ENCODE data around the gene GOLGA6L10.

DNA sequence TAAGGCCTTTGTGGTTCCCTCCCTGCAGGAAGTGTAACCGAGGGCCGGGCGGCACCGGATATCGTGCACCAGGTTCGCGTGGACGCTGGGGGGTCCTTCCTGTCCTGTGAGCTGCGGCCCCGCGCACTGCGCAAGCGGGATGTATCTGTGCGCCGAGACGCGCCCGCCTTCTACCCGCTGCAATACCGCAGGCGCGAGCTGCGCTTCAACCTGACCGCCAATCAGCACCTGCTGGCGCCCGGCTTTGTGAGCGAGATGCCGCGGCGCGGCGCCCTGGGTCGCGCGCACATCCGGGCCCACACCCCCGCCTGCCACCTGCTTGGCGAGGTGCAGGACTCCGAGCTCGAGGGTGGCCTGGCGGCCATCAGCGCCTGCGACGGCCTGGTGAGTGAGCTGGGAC lies 50.8 kb downstream of the GOLGA6L10 start:
- TF ChIP-seq ZNF274 (IDR thresholded peaks at IDR 0.05; ENCODE audit: low read depth, low read length) (no peak), YY1 (IDR thresholded peaks at IDR 0.05; ENCODE audit: insufficient read depth, insufficient read length) (no peak)

Data from NT2/D1 (cell line).